Activated CD4-positive, alpha-beta T cell treated with anti-CD3 and anti-CD28 coated beads, Interleukin-2, amount 10 ng/mL, durations not matched to agents 24 days and 14 days (primary cell): Measurements from ENCODE around the gene HIP1R. TPM values are rescaled to one million over a fixed set of nuclear protein-coding genes. Genes with fewer than 3 reads are reported as not detected.

Experiments used
- DNase-seq: peaks from one replicate; pipeline ENCODE4 v3.0.0; 2022
- H3K27ac Mint-ChIP-seq: one replicate; pipeline ENCODE4 v1.8.0; 2022; ENCODE audit warnings: mild to moderate bottlenecking, mixed read lengths
- H3K27me3 Mint-ChIP-seq: one replicate; pipeline ENCODE4 v1.8.0; 2022; ENCODE audit warnings: mixed read lengths
- H3K36me3 Mint-ChIP-seq: one replicate; pipeline ENCODE4 v1.8.0; 2022; ENCODE audit warnings: low read depth, mild to moderate bottlenecking, mixed read lengths
- H3K4me1 Mint-ChIP-seq: one replicate; pipeline ENCODE4 v1.8.0; 2021; ENCODE audit warnings: mixed read lengths
- H3K4me3 Mint-ChIP-seq: one replicate; pipeline ENCODE4 v1.8.0; 2022; ENCODE audit warnings: mild to moderate bottlenecking, moderate library complexity, mixed read lengths
- H3K9me3 Mint-ChIP-seq: one replicate; pipeline ENCODE4 v1.8.0; 2021; ENCODE audit warnings: mixed read lengths
- intact Hi-C: fragments of 100-400 bp; cut with micrococcal nuclease; formaldehyde crosslinking; loops from one replicate; pipeline ENCODE4 v1.15.1; 2023
- total RNA-seq: library from RNA; stranded (reverse); gene quantifications from 2 replicates; pipeline ENCODE4 v1.2.3, GENCODE V29; 2022

The HIP1R gene
- total RNA-seq, 1 donor from 2014 or later, result 25.8 TPM

- intact Hi-C loops, result no loop called here
These were observed 16.0 kb upstream of the HIP1R start for GRCh38 chr12:122819209-122819785.

GRCh38 chr12:122820138-122820537 lies 15.1 kb upstream of the HIP1R start:
- H3K36me3 Mint-ChIP-seq, result no peaks in the 10 kb centered on the region
- no peaks in the 10 kb centered on the region for H3K4me1 Mint-ChIP-seq
- H3K4me3 Mint-ChIP-seq, result no peak overlapping the region
- H3K9me3 Mint-ChIP-seq, result no peaks in the 10 kb centered on the region
- no peak overlapping the region for H3K27ac Mint-ChIP-seq
- H3K27me3 Mint-ChIP-seq, result peaks cover 6% of the 10 kb centered on the region
- intact Hi-C loops, result no loop called here
- DNase-seq, result no peak

More at GRCh38 chr12:122819209-122819785, 16.0 kb upstream of the HIP1R start:
- DNase-seq, result no peak
- no peak overlapping the region for H3K4me3 Mint-ChIP-seq
- H3K36me3 Mint-ChIP-seq, result no peaks in the 10 kb centered on the region
- peaks cover 4% of the 10 kb centered on the region for H3K27me3 Mint-ChIP-seq
- no peak overlapping the region for H3K27ac Mint-ChIP-seq
- no peaks in the 10 kb centered on the region for H3K9me3 Mint-ChIP-seq
- H3K4me1 Mint-ChIP-seq, result no peaks in the 10 kb centered on the region

- H3K27me3 Mint-ChIP-seq, result peaks cover 6% of the 10 kb centered on the region
- intact Hi-C loops, result no loop called here
- H3K9me3 Mint-ChIP-seq, result no peaks in the 10 kb centered on the region
- H3K4me1 Mint-ChIP-seq, result no peaks in the 10 kb centered on the region
- H3K4me3 Mint-ChIP-seq, result no peak overlapping the region
- no peak for DNase-seq
- H3K27ac Mint-ChIP-seq, result no peak overlapping the region
- no peaks in the 10 kb centered on the region for H3K36me3 Mint-ChIP-seq
These were observed 14.4 kb upstream of the HIP1R start for GRCh38 chr12:122820838-122821271.

- no peak for DNase-seq
- Mint-ChIP-seq H3K9me3 (no peaks in the 10 kb centered on the region), H3K4me1 (no peaks in the 10 kb centered on the region), H3K4me3 (no peak overlapping the region), H3K36me3 (no peaks in the 10 kb centered on the region), H3K27ac (no peak overlapping the region), H3K27me3 (peaks cover 16% of the 10 kb centered on the region)
- intact Hi-C loops, result no loop called here
These were observed 11.8 kb upstream of the HIP1R start for GRCh38 chr12:122823429-122823828.

- Mint-ChIP-seq H3K36me3 (no peaks in the 10 kb centered on the region), H3K4me1 (no peaks in the 10 kb centered on the region), H3K4me3 (peak overlapping the region; percentile 28), H3K27ac (no peak overlapping the region), H3K27me3 (peaks cover 25% of the 10 kb centered on the region), H3K9me3 (no peaks in the 10 kb centered on the region)
- no peak for DNase-seq
- intact Hi-C loops, result no loop called here
These were observed 9.2 kb upstream of the HIP1R start for GRCh38 chr12:122825773-122826724.

- H3K36me3 Mint-ChIP-seq, result no peaks in the 10 kb centered on the region
- no peak overlapping the region for H3K4me3 Mint-ChIP-seq
- DNase-seq, result no peak
- intact Hi-C loops, result no loop called here
- no peaks in the 10 kb centered on the region for H3K4me1 Mint-ChIP-seq
- no peak overlapping the region for H3K27ac Mint-ChIP-seq
- no peaks in the 10 kb centered on the region for H3K9me3 Mint-ChIP-seq
- peaks cover 25% of the 10 kb centered on the region for H3K27me3 Mint-ChIP-seq
These were observed 8.0 kb upstream of the HIP1R start for GRCh38 chr12:122827258-122827657.

- intact Hi-C loops, result no loop called here
- Mint-ChIP-seq H3K36me3 (no peaks in the 10 kb centered on the region), H3K27ac (no peak overlapping the region), H3K4me1 (peaks cover 9% of the 10 kb centered on the region), H3K27me3 (peaks cover 38% of the 10 kb centered on the region), H3K9me3 (no peaks in the 10 kb centered on the region), H3K4me3 (no peak overlapping the region)
- DNase-seq, result no peak
These were observed 4.6 kb upstream of the HIP1R start for GRCh38 chr12:122830517-122831214.

- Mint-ChIP-seq H3K36me3 (peaks cover 9% of the 10 kb centered on the region), H3K9me3 (no peaks in the 10 kb centered on the region), H3K4me3 (peak overlapping the region; percentile 89), H3K27ac (peak overlapping the region; percentile 80), H3K4me1 (peaks cover 27% of the 10 kb centered on the region), H3K27me3 (peaks cover 24% of the 10 kb centered on the region)
- intact Hi-C loops, result no loop called here
- peak; percentile 71 for DNase-seq
These were observed 945 bp upstream of the HIP1R start for GRCh38 chr12:122834104-122834920.

GRCh38 chr12:122835750-122836026 lies 431 bp downstream of the HIP1R start:
- Mint-ChIP-seq H3K27me3 (peaks cover 17% of the 10 kb centered on the region), H3K4me3 (no peak overlapping the region), H3K27ac (no peak overlapping the region)

GRCh38 chr12:122836027-122836921 lies 1.0 kb downstream of the HIP1R start:
- intact Hi-C loops, result no loop called here
- Mint-ChIP-seq H3K4me1 (peaks cover 27% of the 10 kb centered on the region), H3K27ac (peak overlapping the region; percentile 86), H3K36me3 (peaks cover 9% of the 10 kb centered on the region), H3K9me3 (no peaks in the 10 kb centered on the region), H3K4me3 (peak overlapping the region; percentile 86), H3K27me3 (peaks cover 14% of the 10 kb centered on the region)
- DNase-seq, result peak; percentile 88

More at GRCh38 chr12:122835750-122836026, 431 bp downstream of the HIP1R start:
- H3K36me3 Mint-ChIP-seq, result peaks cover 9% of the 10 kb centered on the region
- H3K9me3 Mint-ChIP-seq, result no peaks in the 10 kb centered on the region
- peak; percentile 84 for DNase-seq
- peaks cover 27% of the 10 kb centered on the region for H3K4me1 Mint-ChIP-seq
- intact Hi-C loops, result no loop called here

- H3K36me3 Mint-ChIP-seq, result peaks cover 9% of the 10 kb centered on the region
- no peaks in the 10 kb centered on the region for H3K9me3 Mint-ChIP-seq
- peaks cover 14% of the 10 kb centered on the region for H3K27me3 Mint-ChIP-seq
- H3K4me3 Mint-ChIP-seq, result peak overlapping the region; percentile 86
- intact Hi-C loops, result no loop called here
- peaks cover 27% of the 10 kb centered on the region for H3K4me1 Mint-ChIP-seq
- H3K27ac Mint-ChIP-seq, result no peak overlapping the region
- no peak for DNase-seq
These were observed 2.3 kb downstream of the HIP1R start for GRCh38 chr12:122837306-122838265.

- DNase-seq, result no peak
- Mint-ChIP-seq H3K9me3 (no peaks in the 10 kb centered on the region), H3K36me3 (peaks cover 9% of the 10 kb centered on the region), H3K27me3 (peaks cover 9% of the 10 kb centered on the region), H3K27ac (no peak overlapping the region), H3K4me1 (peaks cover 27% of the 10 kb centered on the region), H3K4me3 (no peak overlapping the region)
- intact Hi-C loops, result no loop called here
These were observed 3.6 kb downstream of the HIP1R start for GRCh38 chr12:122838841-122839240.
